ENCODE data around the gene TEN1.
A peak's percentile ranks its signal among the peaks of the same experiment; 100 is the strongest.

Gene TEN1

DNA sequence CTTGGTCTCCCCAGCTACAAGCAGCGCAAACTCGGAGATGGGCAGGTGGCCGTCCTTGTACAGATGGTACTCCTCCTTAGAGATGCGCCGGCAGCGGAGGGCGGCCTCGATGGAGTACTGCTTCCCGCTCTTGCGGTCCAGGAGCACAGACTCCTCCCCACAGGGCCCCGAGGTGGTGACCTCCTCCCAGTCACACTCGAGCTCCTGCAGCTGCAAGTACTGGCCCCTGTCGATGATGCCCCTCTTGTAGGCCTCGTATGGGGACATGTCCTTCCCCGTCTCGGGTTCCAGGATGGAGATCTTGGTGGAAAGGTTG, 28.8 kb downstream of the TEN1 start:
- DNase-seq = no peak

DNA sequence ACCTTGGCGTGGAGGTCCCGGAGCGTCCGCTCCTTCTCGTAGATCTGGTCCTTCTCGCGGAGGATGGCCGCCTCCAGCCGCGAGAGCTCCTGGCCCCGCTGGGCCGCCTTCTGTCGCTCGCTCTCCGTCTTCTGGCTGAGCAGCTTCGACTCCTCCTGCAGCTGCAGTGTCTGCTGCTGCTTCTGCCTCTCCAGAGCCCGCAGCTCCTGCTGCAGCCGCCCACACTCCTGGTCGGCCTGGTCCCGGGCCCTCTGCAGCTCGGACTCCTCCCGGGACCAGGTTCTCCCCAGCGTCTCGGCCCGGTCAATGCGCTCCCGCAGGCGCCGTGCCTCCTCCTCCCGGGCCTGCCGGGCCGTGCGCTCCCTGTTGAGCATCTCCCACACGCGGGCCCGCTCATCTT, 29.2 kb downstream of the TEN1 start:
- DNase-seq = no peak

DNA sequence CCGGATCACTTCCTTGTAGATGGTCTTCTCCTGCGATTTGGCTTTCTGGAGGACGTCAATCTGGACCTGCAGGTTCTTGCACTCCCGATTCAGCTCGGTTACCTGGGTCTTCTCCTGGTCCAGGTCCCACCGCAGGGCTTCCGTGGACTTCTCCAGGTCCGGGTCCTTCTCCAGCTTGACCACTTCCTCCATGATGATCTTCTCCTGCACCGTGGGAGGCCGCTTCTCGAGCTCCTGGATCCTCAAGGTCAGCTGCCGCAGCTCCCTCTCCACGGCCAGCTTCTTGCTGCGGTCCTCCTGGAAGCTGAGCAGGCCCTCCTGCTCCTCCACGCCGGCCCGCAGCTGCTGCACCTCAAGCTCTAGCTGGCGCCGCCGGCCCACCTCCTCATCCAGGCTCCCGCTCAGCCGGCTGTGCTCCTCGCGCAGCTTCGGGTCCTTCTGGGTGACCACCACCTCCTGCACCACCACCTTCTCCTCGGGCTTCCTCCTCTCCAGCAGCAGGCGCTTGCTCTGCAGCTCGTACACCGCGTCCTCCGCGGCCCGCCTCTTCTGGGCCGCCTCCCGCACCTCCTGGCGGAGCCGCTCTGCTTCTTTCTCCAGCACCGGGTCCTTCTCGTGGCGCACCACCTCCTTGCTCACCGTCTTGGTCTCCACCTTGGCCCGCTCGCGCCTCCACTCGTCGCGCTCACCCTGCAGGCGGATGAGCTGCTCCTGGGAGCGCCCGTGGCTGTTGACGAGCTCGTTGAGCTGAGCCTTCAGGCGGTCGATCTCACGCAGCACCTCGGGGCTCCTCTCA, 29.8 kb downstream of the TEN1 start:
- DNase-seq = no peak

DNA sequence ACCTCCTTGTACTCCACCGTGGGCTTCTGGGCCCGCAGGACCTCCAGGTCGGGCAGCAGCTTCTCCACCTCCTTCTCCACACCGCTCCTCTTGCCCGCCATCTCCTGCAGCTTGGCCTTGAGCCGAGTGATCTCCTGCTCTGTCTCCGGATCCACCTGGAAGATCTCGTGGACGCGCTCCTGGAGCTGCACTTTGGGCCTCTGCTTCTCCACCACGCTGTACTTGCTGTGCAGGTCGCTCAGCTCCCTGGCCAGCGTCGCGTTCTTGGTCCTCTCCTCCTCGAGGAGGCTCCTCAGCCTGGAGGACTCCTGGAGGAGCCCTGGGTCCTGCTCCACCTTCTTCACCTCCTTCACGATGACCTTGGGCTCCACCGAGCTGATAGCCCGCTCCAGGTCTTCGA, 30.4 kb downstream of the TEN1 start:
- no peak for DNase-seq

DNA sequence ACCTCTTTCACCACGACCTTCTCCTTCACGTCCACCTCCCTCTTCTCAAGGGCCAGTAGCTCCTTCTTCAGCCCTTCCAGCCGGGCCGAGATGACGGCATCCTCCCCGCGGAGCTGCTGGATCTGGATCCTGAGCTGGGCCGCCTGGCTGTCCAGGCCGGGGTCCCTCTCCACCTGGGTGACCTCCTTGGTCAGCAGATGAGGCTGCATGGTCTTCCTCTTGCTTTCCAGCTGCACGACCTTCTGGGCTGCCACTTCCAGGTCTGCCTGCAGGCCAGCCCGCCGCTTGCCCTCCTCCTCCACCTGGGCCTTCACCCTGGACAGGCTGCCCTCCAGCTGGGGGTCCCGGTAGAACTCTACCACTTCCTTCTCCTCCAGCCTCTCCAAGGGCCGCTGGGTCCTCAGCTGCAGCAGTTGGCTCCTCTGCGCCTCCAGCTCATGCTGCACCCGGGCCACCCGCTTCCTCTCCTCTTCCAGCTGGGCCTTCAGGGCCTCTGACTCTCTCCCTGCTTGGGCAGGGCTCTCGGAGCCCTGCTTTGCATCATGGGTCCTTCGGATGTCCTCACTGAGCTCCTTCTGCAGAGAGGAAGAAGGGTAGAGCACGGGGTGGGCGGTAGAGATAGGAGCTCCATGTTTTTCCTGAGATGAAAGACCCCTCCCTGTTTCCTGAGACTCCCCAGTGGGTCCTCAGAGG, 31.1 kb downstream of the TEN1 start:
- no peak for DNase-seq

DNA sequence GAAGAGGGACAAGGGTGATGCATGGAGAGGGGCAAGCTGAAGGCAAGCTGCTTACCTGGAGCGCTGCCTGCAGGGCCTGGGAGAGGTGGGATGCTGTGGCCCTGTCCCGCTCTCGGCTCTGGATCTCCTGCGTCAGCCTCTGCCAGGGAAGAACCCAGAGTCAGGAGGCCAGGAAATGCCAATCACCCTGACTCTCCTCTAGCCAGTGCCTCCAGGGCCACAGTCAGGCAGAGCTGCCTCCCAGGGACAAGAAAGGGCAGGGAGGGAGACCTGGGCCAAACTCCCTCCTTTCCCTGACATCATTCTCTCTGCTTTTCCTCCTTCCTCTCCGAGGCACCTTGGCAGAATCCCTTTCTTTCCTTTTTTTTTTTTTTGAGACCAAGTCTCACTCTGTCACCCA, 32.9 kb downstream of the TEN1 start:
- no peak for DNase-seq

DNA sequence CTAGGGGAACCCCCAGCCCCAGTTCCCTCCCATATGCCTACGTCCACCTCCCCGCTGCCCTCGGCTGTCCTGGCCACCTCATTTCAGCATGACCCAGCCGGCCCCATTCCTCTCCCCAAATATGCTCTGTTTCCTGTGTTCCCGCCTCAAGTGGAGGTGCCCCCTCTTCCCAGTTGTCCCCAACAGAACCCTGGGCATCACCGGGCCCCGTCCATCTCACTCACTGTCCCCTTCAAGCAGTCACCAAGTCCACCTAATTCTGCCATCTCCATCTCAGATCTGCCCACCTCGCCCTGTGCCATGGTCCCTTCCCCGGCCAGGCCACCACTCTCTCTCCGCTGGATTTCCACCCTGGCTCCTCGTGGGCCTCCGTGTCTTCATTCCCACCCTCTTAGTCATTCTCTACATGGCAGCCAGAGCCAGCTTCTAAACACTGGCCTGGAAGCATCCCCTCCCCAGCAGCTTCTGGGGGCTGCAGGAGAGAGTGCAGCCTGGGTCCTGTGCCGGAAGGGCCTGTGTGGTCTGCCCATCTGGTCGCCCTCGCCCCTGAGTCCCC, 34.4 kb downstream of the TEN1 start:
- no peak for DNase-seq

DNA sequence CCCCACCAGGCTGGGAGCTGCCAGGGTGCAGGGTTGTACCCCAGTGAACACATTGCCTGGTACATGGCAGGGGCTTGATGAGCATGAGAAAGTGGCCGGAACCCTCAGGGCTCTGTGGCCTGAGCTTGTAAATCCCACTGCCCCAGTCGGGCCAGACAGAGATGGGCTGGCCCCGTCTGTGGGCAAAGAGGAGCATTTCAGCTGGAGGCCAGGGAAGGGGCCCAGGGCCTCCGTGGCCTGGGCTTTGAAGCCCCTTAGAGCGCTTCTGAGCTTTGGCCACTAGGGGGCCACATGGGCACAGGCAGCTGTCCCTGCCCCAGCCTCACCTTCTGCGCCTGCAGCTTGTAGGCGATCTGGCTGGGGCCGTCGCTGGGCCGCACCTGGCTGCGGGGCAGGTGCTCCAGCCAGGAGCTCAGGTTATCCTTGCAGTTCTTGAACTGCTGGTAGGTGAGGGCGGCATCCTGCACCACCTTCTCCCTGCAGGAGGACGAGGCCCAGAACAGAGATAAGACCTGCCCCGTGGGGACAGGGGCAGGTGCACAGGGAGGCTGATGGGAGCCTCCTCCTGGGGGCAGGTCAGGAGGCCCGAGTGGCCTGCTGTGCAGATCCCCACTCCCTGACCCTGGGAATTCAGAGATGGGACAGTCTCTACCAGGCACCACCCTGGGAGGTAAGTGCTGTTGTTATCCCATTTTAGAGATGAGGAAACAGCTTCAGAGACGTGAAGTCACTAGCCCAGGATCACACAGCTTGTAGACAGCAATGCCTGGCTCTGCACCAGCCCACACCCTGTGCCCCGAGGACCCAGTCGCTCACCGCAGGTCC, 35.3 kb downstream of the TEN1 start:
- peak; percentile 74 for DNase-seq

DNA sequence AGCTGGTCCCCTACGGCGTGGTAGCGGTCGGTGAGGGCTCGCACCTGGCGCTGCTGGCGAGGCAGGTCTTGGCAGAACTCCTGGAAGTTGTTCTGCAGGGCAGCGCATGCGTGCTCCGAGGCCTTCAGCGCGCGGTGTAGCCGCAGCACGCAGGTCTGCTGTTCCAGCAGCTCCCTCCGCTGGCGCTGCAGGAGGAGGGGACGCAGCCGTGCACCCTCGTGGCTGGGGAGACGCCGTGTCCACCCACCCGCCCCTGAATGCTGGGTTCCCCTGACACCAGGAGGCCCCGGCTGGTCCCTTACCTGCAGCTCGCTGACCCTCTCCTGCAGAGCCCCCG, 35.9 kb downstream of the TEN1 start:
- DNase-seq = no peak

DNA sequence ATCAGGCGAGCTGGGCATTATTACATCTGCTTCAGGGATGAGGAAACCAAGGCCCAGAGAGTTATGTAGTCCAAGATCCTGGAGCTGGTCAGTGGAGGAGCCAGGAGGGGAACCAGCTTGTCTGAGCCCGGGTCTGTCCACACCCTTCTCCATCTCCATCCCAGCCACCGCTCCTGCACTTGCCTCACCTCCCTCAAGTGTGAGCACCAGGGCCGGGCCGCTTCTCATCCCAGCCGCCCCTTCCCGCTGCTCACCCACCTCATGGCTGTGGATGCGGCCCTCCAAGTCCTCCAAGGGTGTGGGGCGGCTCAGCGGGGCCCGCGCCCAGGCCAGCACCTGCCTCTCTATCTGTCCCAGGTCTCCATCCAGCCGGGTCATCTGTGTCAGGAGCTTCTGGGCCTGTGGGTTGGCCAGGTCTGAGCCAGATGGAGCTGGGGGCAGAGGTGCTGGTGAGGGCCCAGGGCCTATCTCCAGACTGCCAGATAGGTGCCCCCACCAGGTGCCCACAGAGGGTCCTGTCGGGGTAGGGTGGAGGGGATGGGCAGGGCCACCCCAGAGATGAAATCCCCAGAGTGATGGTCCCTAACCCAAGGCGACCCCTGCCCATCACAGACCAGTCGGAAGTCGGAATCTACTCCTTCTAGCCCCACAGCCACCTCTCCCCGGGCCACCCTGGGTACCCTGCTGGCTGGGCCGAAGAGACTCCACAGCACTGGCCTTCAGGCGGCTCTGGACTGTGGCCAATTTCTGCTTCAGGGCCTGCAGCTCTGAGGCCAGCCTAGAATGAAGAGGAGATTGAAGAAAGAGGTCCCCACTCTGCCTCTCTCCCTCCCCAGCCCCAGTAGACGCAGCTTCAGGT, 38.7 kb downstream of the TEN1 start:
- DNase-seq = no peak

DNA sequence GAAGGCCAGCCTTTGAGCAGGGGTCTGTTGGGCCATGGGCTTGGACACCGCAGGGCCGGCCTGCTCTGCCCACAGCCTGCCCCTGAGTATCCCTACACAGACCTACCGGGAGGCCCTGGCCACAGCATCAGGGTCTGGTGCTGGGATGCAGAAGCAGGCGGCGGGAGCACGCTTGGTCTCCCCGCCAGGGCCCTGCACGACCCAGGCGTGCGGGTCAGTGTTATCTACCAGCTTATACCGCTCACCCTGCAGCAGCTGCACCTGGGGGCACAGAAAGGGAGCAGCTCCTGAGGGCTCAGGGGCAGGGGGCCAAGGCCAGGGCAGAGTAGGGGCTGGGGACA, 39.3 kb downstream of the TEN1 start:
- DNase-seq = no peak

DNA sequence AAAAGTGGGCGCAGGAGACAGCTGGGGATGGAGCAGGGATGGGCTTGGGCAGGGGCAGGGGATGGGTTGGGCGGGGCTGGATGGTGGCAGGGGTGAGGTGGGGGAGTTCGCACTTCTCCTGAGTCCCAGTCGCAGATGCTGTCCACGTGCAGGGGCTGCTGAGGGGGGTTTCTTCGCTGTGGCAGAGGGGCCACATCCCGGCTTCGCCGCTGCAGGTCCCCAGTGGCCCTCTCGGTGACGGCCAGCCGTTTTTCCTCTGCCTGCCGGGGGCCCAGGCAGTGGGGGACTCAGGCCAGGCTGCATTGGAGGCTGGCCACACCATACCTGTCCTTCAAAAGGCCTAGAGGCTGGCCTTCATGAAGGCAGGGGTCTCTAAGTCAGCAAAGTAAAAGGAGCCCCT, 39.8 kb downstream of the TEN1 start:
- no peak for DNase-seq

DNA sequence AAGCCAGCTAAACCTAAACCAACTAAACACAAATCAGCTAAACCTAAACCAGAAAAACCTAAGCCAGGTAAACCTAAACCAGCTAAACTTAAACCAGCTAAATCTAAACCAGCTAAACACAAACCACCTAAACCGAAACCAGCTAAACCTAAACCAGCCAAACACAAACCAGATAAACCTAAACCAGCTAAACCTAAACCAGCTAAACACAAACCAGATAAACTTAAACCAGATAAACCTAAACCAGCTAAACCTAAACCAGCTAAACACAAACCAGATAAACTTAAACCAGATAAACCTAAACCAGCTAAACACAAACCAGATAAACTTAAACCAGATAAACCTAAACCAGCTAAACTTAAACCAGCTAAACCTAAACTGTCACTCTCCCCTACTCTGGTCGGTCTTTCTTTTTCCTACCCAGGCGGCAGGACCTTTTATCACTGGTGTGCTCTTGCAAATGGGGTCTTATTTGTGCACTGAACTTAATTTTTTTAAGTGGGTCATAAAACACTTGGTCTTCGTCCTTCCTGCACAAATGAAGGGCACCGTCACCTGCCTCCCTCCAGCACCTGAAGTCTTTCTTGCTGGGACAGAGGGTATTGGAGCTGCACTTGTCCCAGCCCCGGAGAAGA, 40.9 kb downstream of the TEN1 start:
- DNase-seq = no peak

DNA sequence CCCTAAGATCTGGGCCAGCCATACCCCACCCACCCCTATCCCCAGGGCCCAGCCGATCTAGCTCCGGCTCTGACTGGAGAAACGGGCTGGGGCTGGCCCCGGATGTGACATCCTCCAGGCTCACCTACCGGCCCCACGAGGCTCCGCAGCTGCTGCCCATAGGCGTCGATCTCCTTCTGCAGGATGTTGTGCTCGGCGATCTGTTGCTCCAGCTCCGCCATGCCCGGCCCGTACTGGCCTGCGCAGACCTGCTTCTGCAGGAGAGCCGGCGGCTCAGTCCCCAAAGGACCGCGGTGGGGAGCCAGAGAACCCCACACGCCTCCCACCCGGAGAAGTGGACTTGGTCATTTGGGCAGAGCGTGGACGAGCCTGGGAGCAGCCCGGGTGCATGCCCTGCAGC, 43.2 kb downstream of the TEN1 start:
- no peak for DNase-seq

DNA sequence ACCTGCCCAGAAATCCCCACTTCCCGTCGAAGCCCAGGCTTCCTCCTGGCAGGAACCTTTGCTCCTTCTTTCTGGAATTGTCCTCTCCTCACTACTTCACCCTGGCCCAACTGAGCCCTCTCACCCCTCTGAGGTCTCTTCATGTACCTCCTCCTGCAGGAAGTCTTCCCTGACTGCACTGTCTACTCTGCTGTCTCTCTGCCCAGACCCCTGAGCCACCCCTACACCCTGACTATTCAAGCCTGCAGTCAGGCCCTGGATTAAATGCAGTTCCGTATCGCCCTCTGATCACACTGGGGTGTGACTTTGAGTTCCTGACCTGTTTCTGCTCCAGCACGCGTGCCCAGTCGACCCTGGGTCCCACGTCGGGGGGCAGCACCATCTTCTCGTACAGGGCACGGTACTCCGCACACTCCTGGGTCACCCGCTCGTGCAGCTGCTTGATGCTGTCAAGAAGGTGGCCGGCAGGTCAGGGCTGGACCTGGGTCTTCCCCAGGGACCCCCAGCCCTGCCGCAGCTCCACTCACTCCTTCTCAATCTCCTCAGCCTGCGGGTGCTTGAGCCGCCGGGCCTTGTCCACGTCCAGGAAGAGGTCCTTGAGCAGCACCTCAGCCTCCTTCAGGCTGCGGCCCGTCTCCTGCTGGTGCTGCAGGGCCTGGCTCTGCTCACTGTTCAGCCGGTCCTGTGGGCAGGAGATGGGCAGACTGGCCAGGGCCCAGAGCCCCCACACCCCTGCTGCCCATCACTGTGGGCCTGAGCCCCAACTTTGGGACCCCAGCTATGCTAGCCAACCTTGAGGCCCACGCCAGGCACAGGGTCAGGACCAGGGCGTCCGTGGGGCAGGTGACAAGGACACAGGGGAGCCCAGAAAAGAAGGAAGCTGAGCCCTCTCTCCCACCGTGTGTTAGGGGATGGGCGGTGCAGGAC, 44.2 kb downstream of the TEN1 start:
- no peak for DNase-seq

DNA sequence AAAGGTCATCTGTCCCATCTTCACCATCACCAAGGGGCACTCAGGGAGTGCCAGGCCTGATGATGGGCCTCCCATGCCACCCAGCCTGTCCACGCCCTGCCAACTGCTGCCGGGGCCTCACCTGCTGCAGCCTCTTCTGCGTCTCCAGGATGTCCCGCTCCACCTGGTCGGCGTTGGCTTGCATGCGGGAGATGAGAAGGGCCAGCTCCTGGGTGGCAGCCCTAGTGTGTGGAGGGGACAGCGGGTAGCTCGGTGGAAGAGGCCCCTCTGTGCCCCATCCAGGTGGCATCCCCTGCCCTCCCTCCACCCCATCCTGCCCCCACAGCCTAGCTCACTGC, 44.8 kb downstream of the TEN1 start:
- DNase-seq = no peak

DNA sequence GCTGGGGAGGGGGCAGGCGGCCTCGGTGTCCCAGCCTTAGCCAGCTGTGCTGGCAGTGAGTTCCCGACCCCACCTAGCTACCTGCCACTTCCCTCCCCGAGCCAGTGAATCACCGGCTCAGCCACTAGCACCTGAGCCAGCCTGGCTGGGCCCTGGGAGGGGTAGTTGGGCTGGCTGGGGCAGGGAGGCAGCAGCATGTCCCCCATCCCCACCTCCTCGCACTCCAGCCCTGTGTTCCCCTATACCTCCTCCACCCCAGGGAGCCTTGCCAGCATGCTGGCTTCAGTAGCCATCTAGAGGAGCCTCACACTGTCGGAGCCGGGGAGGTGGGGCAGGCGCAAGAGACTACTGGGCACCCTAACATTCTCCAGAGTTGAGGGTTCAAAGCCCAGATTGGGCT, 45.3 kb downstream of the TEN1 start:
- DNase-seq = no peak

DNA sequence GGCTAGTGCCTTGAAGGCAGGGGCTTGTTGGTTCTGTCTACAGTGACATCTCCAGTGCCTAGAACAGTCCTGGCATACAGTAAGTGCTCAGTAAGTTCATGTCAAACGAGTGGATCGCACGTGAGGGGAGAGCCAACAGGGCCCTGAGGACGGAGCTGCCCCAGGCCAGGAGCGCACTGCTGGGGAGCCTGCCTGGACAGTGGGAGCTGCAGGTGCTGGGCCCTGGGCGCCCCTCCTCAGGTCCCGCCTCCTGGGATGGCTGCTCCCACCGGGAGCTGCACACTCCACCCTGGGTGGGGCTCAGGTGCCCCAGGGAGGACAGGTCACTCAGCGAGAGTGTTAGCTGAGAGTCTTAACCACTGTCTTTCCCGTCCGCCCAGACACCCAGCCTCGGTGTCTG, 46.3 kb downstream of the TEN1 start:
- DNase-seq = no peak

DNA sequence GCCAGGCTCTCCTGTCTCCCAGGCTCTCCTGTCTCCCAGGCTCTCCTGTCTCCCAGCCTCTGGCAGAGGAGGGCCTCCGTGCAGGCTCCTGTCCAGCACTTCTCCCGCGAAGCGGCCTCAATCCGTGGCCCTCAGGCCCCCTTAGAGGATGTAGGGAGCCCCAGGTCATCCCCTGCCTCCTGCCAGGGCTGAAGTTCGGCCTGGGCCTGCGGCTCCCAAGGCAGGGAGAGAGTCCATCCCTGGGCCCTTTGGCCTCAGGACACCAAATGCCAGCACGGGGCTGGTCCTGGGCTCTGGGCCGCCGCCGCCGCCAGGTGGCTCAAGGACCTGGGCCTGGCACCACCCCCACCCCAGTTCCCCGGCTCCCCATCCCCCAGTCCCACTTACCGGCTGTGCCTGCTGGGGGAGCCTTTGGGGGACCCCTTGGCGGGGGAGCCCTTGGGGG, 47.7 kb downstream of the TEN1 start:
- DNase-seq = no peak

DNA sequence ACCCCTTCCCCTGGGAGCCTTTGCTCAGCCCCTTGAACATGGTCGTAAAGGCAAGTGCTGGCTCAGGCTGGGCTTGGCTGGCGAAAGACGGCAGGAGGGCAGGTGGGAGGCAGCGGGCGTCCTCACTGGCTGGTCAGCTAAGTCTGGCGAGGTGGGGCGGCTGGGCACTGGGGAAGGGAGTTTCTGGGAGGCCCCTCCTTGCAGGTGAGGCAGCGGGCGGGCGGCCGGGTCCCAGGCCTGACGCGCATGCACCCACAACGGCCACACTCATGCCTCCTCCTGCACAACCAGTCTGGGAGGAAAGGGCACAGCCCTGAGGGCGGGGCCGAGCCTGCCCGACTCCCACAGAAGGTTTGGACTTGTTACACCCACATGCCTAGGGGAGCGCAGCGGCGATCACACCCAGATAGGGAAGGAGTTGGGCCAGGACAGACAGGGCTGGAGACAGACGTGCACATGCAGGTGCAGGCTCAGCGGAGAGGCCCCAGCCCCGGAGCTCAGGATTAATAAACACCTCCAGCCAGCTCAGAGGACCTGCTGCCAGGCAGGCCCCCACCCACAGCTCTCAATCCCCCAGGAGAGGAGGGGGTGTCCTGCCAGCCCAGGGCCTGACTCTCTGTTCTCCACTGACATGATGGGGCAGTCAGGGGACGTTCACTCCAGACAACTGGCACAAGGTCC, 48.3 kb downstream of the TEN1 start, which contains the start of gene EVPL:
Gene EVPL, minus strand, starts transcription at position 148 of the 681 bp plus-strand sequence. Its CDS starts 108 bp downstream, at position 40.
- DNase-seq = no peak

Data from right forelimb (tissue), 1 donor.